Activated CD4-positive, alpha-beta T cell treated with anti-CD3 and anti-CD28 coated beads for 24 hours (primary cell): ENCODE data around the gene TBC1D8.

ENCODE experiments used
- DNase-seq, 2 donors: peaks; one replicate each; pipeline ENCODE4 v3.0.0-alpha.2; 2020; ENCODE audit warnings: low read depth in 2 of 2

The TBC1D8 gene

DNA sequence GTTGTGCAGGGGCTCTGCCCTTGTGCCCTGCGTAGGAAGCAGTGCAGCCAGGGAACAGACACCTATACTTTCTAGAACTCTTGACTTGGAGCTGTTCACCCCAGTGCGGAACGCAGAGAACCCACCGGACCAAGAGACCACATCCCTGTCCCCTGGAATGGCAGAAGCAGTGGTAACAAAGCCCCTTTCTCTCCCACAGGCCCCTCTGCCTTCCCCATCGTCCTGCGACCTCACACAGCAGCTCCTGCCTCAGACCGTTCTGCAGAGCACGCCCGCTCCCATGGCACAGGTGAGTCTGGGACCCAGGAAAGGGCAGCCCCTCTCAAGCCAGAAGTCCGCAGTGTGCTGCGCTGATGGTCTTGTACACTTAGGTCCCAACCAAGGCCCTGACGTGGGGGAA lies 173.7 kb downstream of the TBC1D8 start:
- DNase-seq = no peak

GRCh38 chr2:100976645-100977391 lies 174.4 kb downstream of the TBC1D8 start:
- DNase-seq = no peak

DNA sequence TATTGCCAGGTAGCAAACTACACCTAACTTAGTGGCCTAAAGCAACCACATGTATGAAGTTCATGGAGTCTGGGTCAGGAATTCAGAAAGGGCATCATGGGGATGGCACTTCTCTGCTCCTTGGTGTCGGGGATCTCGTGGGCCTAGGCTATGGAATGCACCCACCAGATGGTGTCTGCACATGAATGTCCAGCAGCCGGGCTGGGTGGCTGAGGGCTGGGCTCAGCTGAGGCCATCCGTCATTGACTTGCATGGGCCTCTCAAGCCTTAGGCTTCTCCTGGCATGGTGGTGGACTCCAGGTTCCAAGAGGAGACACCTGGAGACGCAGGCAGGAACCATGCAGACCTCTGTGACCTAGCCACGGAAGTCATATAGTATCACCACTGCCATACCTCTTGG lies 175.1 kb downstream of the TBC1D8 start:
- DNase-seq = no peak

GRCh38 chr2:100975521-100975785 lies 175.7 kb downstream of the TBC1D8 start:
- DNase-seq = no peak

DNA sequence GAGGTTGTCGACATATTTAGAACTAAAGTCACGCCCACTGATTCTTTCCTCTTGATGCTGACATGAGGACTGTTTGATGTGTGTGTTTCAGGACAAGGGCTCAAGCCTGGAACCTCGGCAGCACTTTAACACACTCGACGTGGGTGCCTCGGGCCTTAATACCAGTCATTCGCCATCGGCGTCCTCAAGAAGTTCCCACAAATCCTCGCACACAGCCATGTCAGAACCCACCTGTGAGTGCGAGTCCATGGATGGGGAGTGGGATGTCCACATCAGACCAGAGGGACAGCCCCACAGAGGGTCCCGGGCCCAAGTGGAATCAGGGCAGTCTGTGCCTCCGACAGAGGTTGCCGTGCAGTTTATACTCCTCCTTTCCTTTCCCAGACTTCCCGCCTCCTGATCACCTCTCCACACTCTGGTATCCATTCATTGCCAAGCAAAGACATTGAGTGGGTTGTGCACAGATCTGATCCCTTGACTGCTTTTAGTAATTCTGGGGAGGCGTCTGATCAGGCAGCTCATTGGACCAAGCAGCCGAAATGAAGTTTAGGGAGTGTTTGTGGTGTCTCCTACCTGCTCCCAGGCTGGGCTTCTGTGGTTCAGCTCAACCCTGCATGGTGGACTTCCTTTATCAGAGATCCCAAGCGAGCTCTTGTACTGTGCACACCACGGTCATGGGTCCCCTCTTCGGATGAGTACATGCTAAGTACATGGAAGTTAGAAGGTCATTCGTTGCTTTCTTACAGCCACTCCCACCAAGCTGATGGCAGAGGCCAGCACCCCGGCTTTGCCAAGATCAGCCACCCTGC lies 176.3 kb downstream of the TBC1D8 start:
- no peak for DNase-seq

DNA sequence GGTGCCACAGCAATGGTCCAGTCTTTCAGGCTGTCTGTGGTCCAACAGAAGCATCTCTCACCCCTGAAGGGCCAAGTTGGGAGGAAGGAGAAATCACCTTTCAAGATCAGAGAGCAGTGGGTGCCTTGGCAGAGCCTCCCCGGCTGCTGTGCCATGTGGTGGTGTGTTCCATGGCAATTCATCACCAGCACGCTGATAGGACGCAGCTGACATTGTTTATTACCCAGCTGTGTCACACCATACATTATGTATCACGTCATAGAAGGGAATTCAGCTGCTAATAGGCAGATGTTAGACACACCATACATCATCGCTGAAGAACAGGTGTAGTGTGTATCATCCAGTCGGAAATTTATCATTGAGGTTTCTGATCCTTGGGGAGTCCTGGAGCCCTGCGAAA lies 178.7 kb downstream of the TBC1D8 start:
- no peak for DNase-seq

GRCh38 chr2:100971221-100971620 lies 180.0 kb downstream of the TBC1D8 start:
- no peak for DNase-seq

- no peak for DNase-seq
Observed at GRCh38 chr2:100969998-100970397, 181.2 kb downstream of the TBC1D8 start.

GRCh38 chr2:100968146-100969145 lies 182.7 kb downstream of the TBC1D8 start:
- DNase-seq = no peak

DNA sequence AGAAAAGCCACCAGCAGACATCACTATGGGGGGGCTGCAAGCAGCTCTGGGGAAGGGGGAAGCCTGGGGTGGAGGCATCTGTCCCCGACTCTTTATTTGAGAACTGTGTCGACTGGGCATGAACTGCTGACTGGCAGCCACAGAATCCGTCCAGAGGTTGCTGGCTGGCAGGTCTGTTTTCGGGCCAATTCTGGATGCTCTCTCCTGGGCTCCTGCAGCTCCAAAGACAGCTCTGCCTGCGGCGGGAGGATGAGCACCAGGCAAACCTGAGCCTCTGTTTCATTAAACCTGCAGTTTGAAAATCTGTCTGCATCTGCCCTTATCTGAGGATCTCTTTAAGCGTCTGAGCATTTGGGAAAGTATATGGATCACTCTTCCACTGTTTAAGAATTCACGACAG lies 183.5 kb downstream of the TBC1D8 start:
- DNase-seq = no peak

DNA sequence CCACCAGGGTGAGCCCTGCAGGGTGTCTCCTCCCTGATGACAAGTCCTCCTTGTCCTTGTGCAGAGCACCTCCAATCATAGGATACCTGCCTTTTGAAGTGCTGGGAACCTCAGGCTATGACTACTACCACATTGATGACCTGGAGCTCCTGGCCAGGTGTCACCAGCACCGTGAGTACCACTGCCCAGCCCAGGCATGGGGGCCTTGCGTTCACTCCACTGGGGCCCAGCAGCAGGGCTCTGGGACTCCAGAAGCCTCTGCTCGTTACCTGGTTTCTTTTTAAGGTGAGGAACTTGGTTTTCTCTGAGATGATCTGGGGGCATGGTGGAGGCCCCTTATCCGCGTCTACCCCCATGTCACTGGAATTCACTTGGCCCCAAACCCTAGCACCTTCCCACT lies 185.6 kb downstream of the TBC1D8 start:
- DNase-seq = no peak

DNA sequence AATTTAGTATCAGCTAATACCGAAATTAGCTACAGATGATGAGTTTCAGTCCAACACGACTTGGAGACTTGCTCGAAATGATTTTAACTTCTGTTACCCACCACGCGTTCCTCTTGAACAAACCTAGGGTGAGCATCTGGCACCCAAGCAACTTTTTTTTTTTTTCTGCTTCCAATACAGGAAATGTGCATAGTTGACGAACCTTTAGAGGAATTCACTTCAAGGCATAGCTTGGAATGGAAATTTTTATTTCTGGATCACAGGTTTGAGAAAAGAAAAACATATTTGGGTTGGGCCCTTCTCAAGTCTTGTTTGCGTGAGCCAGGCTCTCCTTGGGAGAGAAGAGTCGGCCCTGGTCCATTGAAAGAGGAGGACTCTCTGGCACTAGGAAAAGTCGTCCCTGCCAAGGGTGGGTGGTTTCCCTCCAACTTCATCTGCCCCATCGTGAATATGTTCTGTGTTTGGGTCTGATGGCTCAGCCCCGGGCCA lies 186.5 kb downstream of the TBC1D8 start:
- no peak for DNase-seq

DNA sequence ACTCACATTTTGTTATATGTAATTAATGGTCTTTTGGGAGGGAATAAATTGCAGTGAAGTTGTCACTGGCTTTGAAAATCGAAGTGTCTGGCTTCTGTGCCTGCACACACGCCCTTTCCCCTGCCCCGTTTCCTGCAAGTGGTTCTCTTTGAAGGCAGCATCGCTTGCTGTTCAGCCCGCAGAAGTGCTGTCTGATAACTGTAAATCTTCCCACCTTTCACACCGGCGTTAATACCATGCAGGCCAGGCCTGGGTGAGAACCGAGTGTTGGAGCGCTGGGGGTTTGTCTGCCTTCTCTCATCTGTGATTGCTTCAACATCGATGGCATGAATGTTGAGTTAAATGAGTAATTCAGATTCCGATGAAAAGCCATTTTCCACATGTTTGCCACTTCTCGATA lies 187.0 kb downstream of the TBC1D8 start:
- no peak for DNase-seq

GRCh38 chr2:100963026-100963375 lies 188.2 kb downstream of the TBC1D8 start:
- DNase-seq = no peak

DNA sequence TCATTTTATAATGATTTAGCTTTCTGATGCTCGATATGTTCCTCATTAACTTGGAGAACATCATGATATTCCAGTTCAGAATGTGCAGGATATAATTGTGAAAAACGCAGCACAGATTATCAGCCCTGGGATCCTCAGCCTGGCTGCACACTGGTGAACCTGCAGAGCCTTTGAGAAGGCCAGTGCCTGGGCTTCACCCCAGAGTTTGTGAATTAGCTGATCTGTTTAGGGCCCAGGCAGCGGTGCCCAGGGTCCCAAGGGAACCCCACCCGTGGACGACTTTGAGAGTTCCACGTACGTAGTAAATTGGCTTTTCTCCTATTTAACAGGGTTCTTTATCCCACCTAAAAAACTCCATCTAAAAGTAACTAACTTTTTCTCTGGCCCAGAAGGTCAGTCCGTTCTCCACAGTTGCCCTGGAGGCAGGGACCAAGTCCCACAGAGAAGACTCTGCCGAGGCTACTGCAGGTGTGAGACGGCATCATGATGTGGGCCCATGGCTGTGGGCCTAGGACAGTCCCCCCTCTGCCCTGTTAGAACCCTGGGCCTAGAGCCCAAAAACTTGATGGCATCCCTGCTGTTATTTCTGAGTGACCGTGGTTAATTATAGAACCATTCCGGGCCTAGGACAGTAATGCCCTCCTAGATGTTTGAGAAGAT lies 188.7 kb downstream of the TBC1D8 start:
- DNase-seq = no peak

DNA sequence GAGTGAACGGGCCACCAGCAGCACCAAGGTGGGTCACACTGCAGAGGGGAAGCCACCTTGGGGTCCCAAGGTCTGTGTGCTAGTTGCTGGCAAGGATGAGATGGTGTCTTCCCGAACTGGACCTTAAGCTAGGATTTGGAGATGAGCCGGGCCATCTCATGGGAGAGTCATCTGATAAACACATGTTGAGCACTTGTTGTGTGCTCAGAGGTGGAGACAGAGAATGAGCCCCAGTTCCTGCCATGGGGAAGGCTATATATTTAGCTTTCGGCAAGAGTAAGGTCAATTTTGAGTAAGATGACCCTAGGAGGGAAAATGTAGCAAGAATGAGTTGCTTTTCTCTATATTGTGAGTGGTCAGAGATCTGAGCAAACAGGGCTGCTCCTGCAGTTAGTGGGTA lies 190.5 kb downstream of the TBC1D8 start:
- DNase-seq = no peak

- DNase-seq = no peak
Observed at GRCh38 chr2:100959225-100959880, 191.8 kb downstream of the TBC1D8 start.

GRCh38 chr2:100957996-100958653 lies 193.1 kb downstream of the TBC1D8 start:
- no peak for DNase-seq
